SH-SY5Y (cell line): ENCODE data around the gene C1orf105.

Experiments
- GATA2 ChIP-seq: IDR thresholded peaks from 2 replicates; pipeline ENCODE4 v1.6.1; 2011; ENCODE audit warnings: mild to moderate bottlenecking, low read depth, low read length
- GATA3 ChIP-seq: IDR thresholded peaks from 2 replicates; pipeline ENCODE4 v1.6.1; 2011; ENCODE audit warnings: low read depth, mild to moderate bottlenecking, low read length, moderate library complexity

GRCh38 chr1:172456344-172456769 is 35.9 kb downstream of the C1orf105 start:
- TF ChIP-seq GATA3 (no peak), GATA2 (no peak)
